ENCODE data around the gene HIPK2.

HIPK2 gene

DNA sequence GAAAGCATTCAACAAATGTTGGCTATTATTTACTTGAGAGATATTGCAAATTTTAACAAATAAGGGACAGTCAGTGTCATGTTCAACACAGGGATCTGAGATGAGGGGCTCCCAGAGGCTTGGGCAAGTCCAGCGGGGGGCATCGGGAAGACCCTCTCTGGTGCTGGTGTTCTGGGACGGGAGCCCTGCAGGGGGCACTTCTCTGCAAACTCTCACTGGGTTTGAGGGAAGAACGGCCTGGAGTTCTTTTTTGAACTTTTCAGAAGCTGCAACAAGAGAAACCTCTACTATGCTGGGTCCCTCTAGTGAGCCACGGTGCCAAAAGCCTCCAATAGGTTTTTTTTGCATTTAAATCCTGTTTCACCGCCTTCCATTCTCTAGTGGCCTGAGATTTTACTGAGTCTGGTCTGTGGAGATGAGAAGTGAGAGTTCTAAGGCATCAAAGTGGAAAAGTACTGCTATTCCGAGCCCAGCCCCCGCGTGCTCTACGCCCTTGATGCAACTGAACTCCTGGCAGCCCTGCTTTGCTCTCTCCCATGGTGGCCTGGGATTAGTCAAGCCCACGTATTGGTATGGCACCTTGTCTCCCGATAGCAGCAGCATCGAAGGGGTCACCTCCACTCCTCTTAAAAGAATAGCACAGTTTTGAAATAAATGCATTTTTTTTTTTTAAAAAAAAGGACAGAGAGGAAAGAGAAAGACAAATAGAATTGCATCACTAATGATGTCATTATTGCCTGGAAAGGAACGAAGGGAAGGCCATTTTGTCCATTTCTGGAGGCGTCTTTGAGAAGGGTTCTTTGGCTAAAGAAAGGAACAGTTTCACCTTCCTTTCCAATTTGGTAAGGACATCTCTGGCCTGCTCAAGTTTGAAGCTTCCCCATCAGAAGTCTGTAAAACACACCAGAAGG is 210.8 kb downstream of the HIPK2 start:
- TF ChIP-seq TAF1 (IDR thresholded peaks at IDR 0.05; ENCODE audit: low read depth) = no peak
- no peak for TF ChIP-seq ZBTB7A (IDR thresholded peaks at IDR 0.05; ENCODE audit: low read depth)
- no peak for TF ChIP-seq RAD21 (IDR thresholded peaks at IDR 0.05; ENCODE audit: low read depth)
- TF ChIP-seq TEAD4 (IDR thresholded peaks at IDR 0.05) = no peak
- TF ChIP-seq CEBPB (IDR thresholded peaks at IDR 0.05) = no peak
- no peak for TF ChIP-seq YY1 (IDR thresholded peaks at IDR 0.05; ENCODE audit: low read depth)

DNA sequence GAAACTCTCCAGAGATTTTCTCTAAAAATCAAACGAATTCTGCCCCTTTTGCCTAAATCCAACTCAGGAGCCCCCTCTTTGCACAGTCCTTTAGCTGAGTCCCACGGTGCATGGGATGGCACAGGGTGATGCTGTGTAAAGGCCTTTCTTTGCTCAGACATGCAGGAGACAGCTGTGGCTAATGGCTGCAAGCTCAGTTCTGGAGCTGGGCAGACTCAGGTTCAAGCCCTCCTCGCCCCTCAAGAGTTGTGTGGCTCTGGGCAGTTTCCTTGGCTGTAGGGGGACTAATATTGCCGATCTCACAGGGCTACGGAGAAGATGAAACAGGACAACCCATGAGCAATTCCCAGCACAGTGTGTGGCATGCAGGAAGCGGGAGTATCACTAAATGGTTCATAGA is 211.7 kb downstream of the HIPK2 start:
- TF ChIP-seq RAD21 (IDR thresholded peaks at IDR 0.05; ENCODE audit: low read depth) (no peak), TCF12 (IDR thresholded peaks at IDR 0.05; ENCODE audit: low read depth) (no peak)

DNA sequence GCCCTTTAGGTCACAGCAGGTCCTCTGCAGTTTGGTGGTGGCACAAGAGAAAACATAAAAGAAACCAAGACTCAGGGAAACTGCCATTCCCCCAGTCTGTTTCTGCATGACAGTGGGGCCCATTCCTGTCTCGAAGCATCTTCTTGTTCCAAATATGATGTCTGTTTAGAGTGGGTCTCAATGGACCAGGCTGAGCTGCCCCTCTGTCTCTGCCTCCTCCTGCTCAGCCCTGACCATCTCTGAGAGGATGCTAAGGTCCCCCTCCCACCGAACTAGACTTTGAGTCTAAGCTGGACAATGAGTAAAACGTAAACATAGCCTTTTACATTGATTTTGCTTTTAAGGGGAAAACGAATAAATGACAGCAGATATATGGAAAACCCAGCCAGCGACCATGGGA is 213.9 kb downstream of the HIPK2 start:
- TF ChIP-seq EP300 (IDR thresholded peaks at IDR 0.05; ENCODE audit: borderline replicate concordance) = no peak
- TF ChIP-seq FOXM1 (IDR thresholded peaks at IDR 0.05; ENCODE audit: borderline replicate concordance, low read depth) = no peak
- no peak for TF ChIP-seq EGR1 (IDR thresholded peaks at IDR 0.05)
- TF ChIP-seq ZBTB7A (IDR thresholded peaks at IDR 0.05; ENCODE audit: low read depth) = no peak
- TF ChIP-seq CREB1 (IDR thresholded peaks at IDR 0.05; ENCODE audit: low read depth) = no peak
- no peak for TF ChIP-seq YY1 (IDR thresholded peaks at IDR 0.05; ENCODE audit: low read depth)
- TF ChIP-seq, protein P1, sequence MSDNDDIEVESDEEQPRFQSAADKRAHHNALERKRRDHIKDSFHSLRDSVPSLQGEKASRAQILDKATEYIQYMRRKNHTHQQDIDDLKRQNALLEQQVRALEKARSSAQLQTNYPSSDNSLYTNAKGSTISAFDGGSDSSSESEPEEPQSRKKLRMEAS (IDR thresholded peaks at IDR 0.05) = no peak
- TF ChIP-seq RAD21 (IDR thresholded peaks at IDR 0.05; ENCODE audit: low read depth) = no peak
- no peak for TF ChIP-seq CEBPB (IDR thresholded peaks at IDR 0.05)
- no peak for TF ChIP-seq NFIC (IDR thresholded peaks at IDR 0.05)
- TF ChIP-seq TAF1 (IDR thresholded peaks at IDR 0.05; ENCODE audit: low read depth) = no peak
- TF ChIP-seq TEAD4 (IDR thresholded peaks at IDR 0.05) = no peak
- TF ChIP-seq, protein P2, sequence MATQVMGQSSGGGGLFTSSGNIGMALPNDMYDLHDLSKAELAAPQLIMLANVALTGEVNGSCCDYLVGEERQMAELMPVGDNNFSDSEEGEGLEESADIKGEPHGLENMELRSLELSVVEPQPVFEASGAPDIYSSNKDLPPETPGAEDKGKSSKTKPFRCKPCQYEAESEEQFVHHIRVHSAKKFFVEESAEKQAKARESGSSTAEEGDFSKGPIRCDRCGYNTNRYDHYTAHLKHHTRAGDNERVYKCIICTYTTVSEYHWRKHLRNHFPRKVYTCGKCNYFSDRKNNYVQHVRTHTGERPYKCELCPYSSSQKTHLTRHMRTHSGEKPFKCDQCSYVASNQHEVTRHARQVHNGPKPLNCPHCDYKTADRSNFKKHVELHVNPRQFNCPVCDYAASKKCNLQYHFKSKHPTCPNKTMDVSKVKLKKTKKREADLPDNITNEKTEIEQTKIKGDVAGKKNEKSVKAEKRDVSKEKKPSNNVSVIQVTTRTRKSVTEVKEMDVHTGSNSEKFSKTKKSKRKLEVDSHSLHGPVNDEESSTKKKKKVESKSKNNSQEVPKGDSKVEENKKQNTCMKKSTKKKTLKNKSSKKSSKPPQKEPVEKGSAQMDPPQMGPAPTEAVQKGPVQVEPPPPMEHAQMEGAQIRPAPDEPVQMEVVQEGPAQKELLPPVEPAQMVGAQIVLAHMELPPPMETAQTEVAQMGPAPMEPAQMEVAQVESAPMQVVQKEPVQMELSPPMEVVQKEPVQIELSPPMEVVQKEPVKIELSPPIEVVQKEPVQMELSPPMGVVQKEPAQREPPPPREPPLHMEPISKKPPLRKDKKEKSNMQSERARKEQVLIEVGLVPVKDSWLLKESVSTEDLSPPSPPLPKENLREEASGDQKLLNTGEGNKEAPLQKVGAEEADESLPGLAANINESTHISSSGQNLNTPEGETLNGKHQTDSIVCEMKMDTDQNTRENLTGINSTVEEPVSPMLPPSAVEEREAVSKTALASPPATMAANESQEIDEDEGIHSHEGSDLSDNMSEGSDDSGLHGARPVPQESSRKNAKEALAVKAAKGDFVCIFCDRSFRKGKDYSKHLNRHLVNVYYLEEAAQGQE (IDR thresholded peaks at IDR 0.05; ENCODE audit: low read depth) = no peak

DNA sequence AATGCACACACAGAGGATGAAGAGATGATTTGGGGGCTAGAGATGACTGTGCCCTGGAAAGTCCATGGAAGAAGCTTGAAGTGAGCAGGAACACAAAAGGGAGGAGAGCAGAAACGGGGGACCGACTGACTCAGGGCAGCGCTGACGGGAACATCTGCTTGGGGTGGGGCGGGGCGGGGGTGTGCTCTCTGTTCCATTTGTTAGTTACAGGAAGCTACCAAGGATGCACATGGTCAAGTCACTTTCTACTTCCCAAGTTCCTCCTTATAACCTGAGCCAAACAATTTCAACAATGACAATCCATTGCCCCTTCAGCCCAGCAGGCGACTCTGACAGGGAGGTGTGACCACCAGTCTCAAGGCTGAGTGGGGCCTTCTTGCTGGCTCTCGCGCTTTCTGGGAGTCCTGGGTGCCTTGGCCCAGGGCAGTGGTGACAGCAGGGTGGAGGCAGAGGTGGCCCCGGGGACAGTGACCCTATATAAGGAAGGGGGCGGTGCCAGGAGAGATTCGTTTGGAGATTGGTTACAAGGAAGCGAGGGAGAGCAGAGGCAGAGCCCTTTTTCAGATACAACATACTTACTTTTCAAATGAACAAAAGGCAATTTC is 214.7 kb downstream of the HIPK2 start:
- TF ChIP-seq, protein P3, sequence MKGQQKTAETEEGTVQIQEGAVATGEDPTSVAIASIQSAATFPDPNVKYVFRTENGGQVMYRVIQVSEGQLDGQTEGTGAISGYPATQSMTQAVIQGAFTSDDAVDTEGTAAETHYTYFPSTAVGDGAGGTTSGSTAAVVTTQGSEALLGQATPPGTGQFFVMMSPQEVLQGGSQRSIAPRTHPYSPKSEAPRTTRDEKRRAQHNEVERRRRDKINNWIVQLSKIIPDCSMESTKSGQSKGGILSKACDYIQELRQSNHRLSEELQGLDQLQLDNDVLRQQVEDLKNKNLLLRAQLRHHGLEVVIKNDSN (IDR thresholded peaks at IDR 0.05) = no peak
- TF ChIP-seq NFIC (IDR thresholded peaks at IDR 0.05) = no peak
- no peak for TF ChIP-seq TCF12 (IDR thresholded peaks at IDR 0.05; ENCODE audit: low read depth)
- no peak for TF ChIP-seq RAD21 (IDR thresholded peaks at IDR 0.05; ENCODE audit: low read depth)
- no peak for TF ChIP-seq CEBPB (IDR thresholded peaks at IDR 0.05)
- TF ChIP-seq EGR1 (IDR thresholded peaks at IDR 0.05) = no peak

DNA sequence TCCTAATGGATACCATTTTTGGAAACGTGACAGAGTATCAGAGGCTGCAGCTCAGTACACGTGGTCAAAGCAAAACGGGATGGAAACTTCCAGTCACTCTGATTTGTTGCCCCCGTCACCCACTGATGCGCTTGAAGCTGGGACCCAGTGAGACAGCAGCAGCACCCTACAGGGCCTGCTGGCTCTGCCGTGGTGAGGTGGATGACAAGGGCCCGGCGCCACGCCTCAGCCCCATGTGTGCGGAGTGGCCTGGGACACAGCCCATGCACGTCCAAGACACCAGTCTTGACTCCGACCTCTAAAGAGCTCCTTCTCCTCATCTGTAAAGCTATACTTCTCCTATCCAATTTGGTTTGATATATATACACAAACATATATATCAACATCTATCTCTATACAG is 215.3 kb downstream of the HIPK2 start:
- TF ChIP-seq TAF1 (IDR thresholded peaks at IDR 0.05; ENCODE audit: low read depth) = no peak
- TF ChIP-seq, protein P1 (IDR thresholded peaks at IDR 0.05) = no peak
- no peak for TF ChIP-seq CEBPB (IDR thresholded peaks at IDR 0.05)
- no peak for TF ChIP-seq EGR1 (IDR thresholded peaks at IDR 0.05)
- no peak for TF ChIP-seq YY1 (IDR thresholded peaks at IDR 0.05; ENCODE audit: low read depth)
- no peak for TF ChIP-seq NFIC (IDR thresholded peaks at IDR 0.05)
- TF ChIP-seq, protein P3 (IDR thresholded peaks at IDR 0.05) = no peak
- no peak for TF ChIP-seq TCF12 (IDR thresholded peaks at IDR 0.05; ENCODE audit: low read depth)
- no peak for TF ChIP-seq RAD21 (IDR thresholded peaks at IDR 0.05; ENCODE audit: low read depth)
- TF ChIP-seq ZBTB7A (IDR thresholded peaks at IDR 0.05; ENCODE audit: low read depth) = no peak
- no peak for TF ChIP-seq CREB1 (IDR thresholded peaks at IDR 0.05; ENCODE audit: low read depth)
- TF ChIP-seq EP300 (IDR thresholded peaks at IDR 0.05; ENCODE audit: borderline replicate concordance) = no peak
- TF ChIP-seq TEAD4 (IDR thresholded peaks at IDR 0.05) = no peak
- TF ChIP-seq FOXM1 (IDR thresholded peaks at IDR 0.05; ENCODE audit: borderline replicate concordance, low read depth) = no peak
- TF ChIP-seq, protein P2 (IDR thresholded peaks at IDR 0.05; ENCODE audit: low read depth) = no peak

DNA sequence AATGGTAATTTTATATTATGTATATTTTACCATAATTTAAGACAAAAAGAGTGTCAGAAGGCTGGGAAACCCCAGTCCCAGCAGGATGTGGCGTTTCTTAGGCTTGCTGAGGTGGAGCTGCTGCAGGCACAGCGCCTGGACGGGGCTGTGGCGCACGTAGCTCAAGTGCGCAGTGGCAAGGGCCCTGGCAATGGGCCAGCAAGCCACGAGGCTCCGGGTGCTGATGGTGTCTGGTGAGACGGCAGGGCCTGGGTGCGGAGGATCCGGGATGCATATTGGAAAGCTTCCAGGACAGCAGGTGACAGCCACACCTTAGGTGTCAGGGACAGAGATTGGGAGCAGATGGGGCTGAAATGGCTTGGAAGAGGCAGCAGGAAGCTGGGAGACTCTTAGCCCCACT is 217.1 kb downstream of the HIPK2 start:
- TF ChIP-seq TCF12 (IDR thresholded peaks at IDR 0.05; ENCODE audit: low read depth) (no peak), YY1 (IDR thresholded peaks at IDR 0.05; ENCODE audit: low read depth) (no peak), CREB1 (IDR thresholded peaks at IDR 0.05; ENCODE audit: low read depth) (no peak), EGR1 (IDR thresholded peaks at IDR 0.05) (no peak), NFIC (IDR thresholded peaks at IDR 0.05) (no peak), EP300 (IDR thresholded peaks at IDR 0.05; ENCODE audit: borderline replicate concordance) (no peak), ZBTB7A (IDR thresholded peaks at IDR 0.05; ENCODE audit: low read depth) (no peak), RAD21 (IDR thresholded peaks at IDR 0.05; ENCODE audit: low read depth) (no peak)
- TF ChIP-seq, protein P3 (IDR thresholded peaks at IDR 0.05) = no peak
